Heart left ventricle (tissue), 16 donors: ENCODE data around the gene KRT1. TPM values are rescaled to one million over a fixed set of nuclear protein-coding genes. Genes with fewer than 3 reads are reported as not detected.

Experiments
- ATAC-seq, 4 donors: fragments of 200-7000 bp; cut with Tn5 transposase; one replicate each; pipeline ENCODE4 v1.9.1; 2020 to 2022; ENCODE audit warnings: moderate library complexity in 4 of 4, mild to moderate bottlenecking in 3 of 4, moderate number of reproducible peaks in 1 of 4
- DNase-seq, 5 donors: peaks; one replicate each; pipeline ENCODE4 v3.0.0-alpha.2; 2020
- H3K27ac ChIP-seq, 12 donors: fragments of 200-600 bp; sonication (generic) in 4 of 12; one replicate each; pipeline versions ENCODE4 v1.5.0 to v1.8.0; 2016 to 2022; ENCODE audit warnings: mild to moderate bottlenecking in 2 of 12
- H3K27me3 ChIP-seq, 9 donors: fragments of 200-600 bp; sonication (generic) in 2 of 9; one replicate each; pipeline versions ENCODE4 v1.5.1 to v1.8.0; 2016 to 2022; ENCODE audit warnings: mild to moderate bottlenecking in 3 of 9
- H3K36me3 ChIP-seq, 9 donors: fragments of 200-600 bp; sonication (generic) in 2 of 9; one replicate each; pipeline versions ENCODE4 v1.5.0 to v1.8.0; 2018 to 2022; ENCODE audit warnings: mild to moderate bottlenecking in 2 of 9
- H3K4me1 ChIP-seq, 12 donors: fragments of 200-600 bp; sonication (generic) in 4 of 12; one replicate each; pipeline versions ENCODE4 v1.5.0 to v1.8.0; 2016 to 2022; ENCODE audit warnings: mild to moderate bottlenecking in 3 of 12
- H3K4me3 ChIP-seq, 12 donors: fragments of 200-600 bp; sonication (generic) in 4 of 12; one replicate each; pipeline versions ENCODE4 v1.5.0 to v1.8.0; 2017 to 2022; ENCODE audit warnings: mild to moderate bottlenecking in 9 of 12, moderate library complexity in 4 of 12
- H3K9me3 ChIP-seq, 12 donors: fragments of 200-600 bp; sonication (generic) in 4 of 12; one replicate each; pipeline versions ENCODE4 v1.5.0 to v1.8.0; 2016 to 2022; ENCODE audit warnings: mild to moderate bottlenecking in 1 of 12
- POLR2A ChIP-seq, 2 donors: fragments of 450-650 bp; IDR thresholded peaks; one replicate each; pipeline ENCODE4 v1.6.1; 2017; ENCODE audit warnings: antibody characterized with exemption in 2 of 2, mild to moderate bottlenecking in 2 of 2, moderate library complexity in 2 of 2
- WGBS, 4 donors: extraction: QIAGEN DNeasy Blood & Tissue Kit in 2 of 4; methylation state at CpG; one replicate each; pipeline versions ENCODE4 v1.1.5 to v1.1.7; 2013 to 2018; 5-methylcytosine and 5-hydroxymethylcytosine counted together
- intact Hi-C, 10 donors: fragments of 100-400 bp; cut with DNase I; formaldehyde crosslinking; loops; one replicate each; pipeline versions ENCODE4 v1.11.1 to v1.14.2; 2022
- polyA plus RNA-seq, 2 donors: library from polyadenylated mRNA; stranded (reverse); fragments of 200-250 nt; gene quantifications; one replicate each; pipeline ENCODE4 v1.2.3, GENCODE V29; 2013
- total RNA-seq, 9 donors: library from RNA; depleted of rRNA in 2 of 9; stranded (reverse); fragments of >200 nt in 2 of 9; fragmentation: NEBNext Ultra II Directional in 3 of 9; extraction: Animal tissue kit (Norgen Biotek cat#: 25700) in 3 of 9; gene quantifications; one replicate each; pipeline versions ENCODE4 v1.1.0 to v1.2.4, GENCODE V29; 2016 to 2023
- TF ChIP-seq, protein P1 (sequence below), 12 donors: fragments of 200-600 bp; sonication (generic) in 4 of 12; IDR thresholded peaks; one replicate each; pipeline versions ENCODE4 v1.5.0 to v1.8.0; 2018 to 2022; ENCODE audit warnings: antibody characterized with exemption in 12 of 12, mild to moderate bottlenecking in 5 of 12
- donor health status: ischemic (EF 13 %, LVEDD 7.1; RV severe dilation, severe dysfunction).
- donor health status: healthy with polysubstance abuse.
- donor health status: DM: no; HTN: yes; CAD: no.
- donor health status: DM: no; HTN: no; CAD: no.
- donor health status: ischemic (EF 25% LVEDD 6.9; RV normal size, moderate dysfunction).
- donor health status: ischemic (EF 25% LVEDD 5.7; RV mildly dilated, moderate dysfunction).
- donor health status: healthy.
- donor health status: DM: yes; HTN: yes; CAD: no.
- donor health status: ischemic (EF 35%, LVEDD 5.7; RV mildly dilated, moderate dysfunction).
- donor health status: nonischemic (EF 11% LVEDD 7.7; RV severe dilation, severe dysfunction).
- donor health status: DM: yes; HTN: yes; CAD: no.
- donor health status: PGD.
- donor health status: ischemic (EF 29% LVEDD 5.4; RV normal size, mild dysfunction).
- donor health status: nonischemic (EF 23%, LVEDD 6.1; RV moderate dilation, normal function).

Gene KRT1
- total and polyA plus RNA-seq, 11 donors: 0.35 TPM; not detected in 10

DNA sequence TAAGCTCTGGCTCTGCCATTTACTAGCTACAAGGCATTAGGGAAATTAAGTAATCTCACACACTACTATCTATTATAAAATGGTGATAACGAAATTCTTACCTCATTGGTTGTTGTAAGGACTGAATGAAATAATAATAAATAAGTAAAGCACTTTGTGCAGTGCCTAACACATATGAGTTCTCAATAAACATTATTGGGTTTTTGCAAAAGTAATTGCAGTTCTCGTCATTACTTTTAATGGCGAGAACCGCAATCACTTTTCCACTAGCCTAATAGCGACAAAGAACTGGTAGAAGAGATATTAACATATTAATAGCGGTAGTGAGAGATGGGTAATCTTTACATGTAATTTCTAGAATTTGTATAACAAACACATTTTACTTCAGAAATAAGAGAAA, 13.9 kb upstream of the KRT1 start:
- no peak for ATAC-seq
- Histone ChIP-seq H3K27me3 (peaks cover 9 to 46% (median 22%) of the 10 kb centered on the region in 9 donors), H3K4me1 (peaks cover 0 to 19% (median 7%) of the 10 kb centered on the region in 12 donors), H3K27ac (no peak overlapping the region), H3K4me3 (no peak overlapping the region), H3K36me3 (no peaks in the 10 kb centered on the region), H3K9me3 (no peaks in the 10 kb centered on the region)
- TF ChIP-seq, protein P1, sequence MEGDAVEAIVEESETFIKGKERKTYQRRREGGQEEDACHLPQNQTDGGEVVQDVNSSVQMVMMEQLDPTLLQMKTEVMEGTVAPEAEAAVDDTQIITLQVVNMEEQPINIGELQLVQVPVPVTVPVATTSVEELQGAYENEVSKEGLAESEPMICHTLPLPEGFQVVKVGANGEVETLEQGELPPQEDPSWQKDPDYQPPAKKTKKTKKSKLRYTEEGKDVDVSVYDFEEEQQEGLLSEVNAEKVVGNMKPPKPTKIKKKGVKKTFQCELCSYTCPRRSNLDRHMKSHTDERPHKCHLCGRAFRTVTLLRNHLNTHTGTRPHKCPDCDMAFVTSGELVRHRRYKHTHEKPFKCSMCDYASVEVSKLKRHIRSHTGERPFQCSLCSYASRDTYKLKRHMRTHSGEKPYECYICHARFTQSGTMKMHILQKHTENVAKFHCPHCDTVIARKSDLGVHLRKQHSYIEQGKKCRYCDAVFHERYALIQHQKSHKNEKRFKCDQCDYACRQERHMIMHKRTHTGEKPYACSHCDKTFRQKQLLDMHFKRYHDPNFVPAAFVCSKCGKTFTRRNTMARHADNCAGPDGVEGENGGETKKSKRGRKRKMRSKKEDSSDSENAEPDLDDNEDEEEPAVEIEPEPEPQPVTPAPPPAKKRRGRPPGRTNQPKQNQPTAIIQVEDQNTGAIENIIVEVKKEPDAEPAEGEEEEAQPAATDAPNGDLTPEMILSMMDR (IDR thresholded peaks at IDR 0.05): no peak
- TF ChIP-seq POLR2A (IDR thresholded peaks at IDR 0.05): no peak
- intact Hi-C loops: no loop called here
- no peak for DNase-seq
- WGBS, 4 donors: 80 to 92% (median 91%) methylated on average over 6 of the region's 6 CpGs

DNA sequence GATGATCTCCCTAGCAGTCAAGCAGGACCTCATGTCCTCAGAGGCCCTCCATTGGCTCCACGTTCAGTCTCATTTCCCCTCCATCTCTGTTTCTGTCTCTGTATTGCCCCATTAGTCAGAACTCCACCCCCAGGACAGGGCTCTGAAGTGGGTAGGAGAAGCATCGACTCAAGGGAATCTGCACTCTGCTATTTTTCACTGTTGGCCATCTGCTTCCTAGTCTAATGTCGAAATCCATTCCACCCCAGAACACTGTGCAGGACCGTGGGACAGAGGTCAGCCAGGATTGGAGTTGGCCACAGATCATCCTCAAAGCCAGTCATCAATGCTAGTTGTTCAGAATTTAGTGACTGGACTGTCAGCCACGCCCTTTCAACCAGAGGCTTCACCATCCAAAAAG, 13.1 kb upstream of the KRT1 start:
- Histone ChIP-seq H3K4me1 (peaks cover 0 to 10% (median 4%) of the 10 kb centered on the region in 12 donors), H3K4me3 (no peak overlapping the region), H3K9me3 (no peaks in the 10 kb centered on the region), H3K27ac (no peak overlapping the region), H3K27me3 (peaks cover 9 to 54% (median 22%) of the 10 kb centered on the region in 9 donors), H3K36me3 (no peaks in the 10 kb centered on the region)
- 68 to 83% (median 75%) methylated on average over 5 of the region's 5 CpGs for WGBS, 4 donors
- ATAC-seq (no peak), DNase-seq (no peak)
- TF ChIP-seq, protein P1 (IDR thresholded peaks at IDR 0.05): no peak
- TF ChIP-seq POLR2A (IDR thresholded peaks at IDR 0.05): no peak
- intact Hi-C loops: no loop called here

DNA sequence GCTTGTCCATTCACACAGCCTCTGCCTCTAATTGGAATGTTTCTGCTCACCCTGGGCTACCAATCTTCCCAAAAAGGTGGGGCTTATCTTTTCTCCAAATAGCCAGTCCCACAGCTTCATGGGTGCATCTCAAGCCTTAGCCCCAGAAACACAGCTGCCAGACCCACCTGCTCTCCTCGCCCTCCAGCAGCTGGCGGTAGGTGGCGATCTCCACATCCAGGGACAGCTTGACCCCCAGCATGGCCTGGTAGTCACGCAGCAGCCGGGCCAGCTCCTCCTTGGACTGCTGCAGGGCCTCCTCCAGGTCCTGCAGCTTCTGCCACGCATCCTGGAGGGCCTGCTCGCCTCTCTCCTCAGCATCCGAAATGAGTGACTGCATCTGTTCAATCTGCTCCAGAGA, 12.0 kb upstream of the KRT1 start:
- no peak for DNase-seq
- no peak for ATAC-seq
- Histone ChIP-seq H3K4me1 (peaks cover 0 to 10% (median 4%) of the 10 kb centered on the region in 12 donors), H3K4me3 (no peak overlapping the region), H3K36me3 (no peaks in the 10 kb centered on the region), H3K27me3 (peaks cover 9 to 64% (median 30%) of the 10 kb centered on the region in 9 donors), H3K9me3 (no peaks in the 10 kb centered on the region), H3K27ac (no peak overlapping the region)
- WGBS, 4 donors: 70 to 83% (median 74%) methylated on average over 7 to 8 of the region's 8 CpGs
- intact Hi-C loops: no loop called here
- TF ChIP-seq, protein P1 (IDR thresholded peaks at IDR 0.05): no peak

DNA sequence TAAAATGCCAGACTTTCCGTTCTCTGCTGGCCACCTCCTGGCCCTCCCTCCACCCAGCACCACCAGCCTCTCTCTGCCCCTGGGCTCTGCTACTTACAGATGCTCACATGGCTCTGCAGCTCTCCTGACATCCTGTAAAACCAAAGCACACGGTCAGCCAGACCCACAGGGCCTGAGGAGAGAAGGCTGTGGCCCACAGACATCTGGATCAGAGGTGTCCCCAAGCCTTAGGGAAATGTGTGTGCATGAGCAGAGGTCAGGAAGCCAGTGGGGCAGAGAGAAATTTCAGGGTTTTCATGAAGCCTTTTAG, 11.6 kb upstream of the KRT1 start:
- ATAC-seq (no peak), DNase-seq (no peak)
- H3K27ac ChIP-seq: no peak overlapping the region
- peaks cover 9 to 67% (median 30%) of the 10 kb centered on the region in 9 donors for H3K27me3 ChIP-seq
- TF ChIP-seq, protein P1 (IDR thresholded peaks at IDR 0.05): no peak
- TF ChIP-seq POLR2A (IDR thresholded peaks at IDR 0.05): no peak
- H3K4me3 ChIP-seq: no peak overlapping the region
- peaks cover 0 to 10% (median 4%) of the 10 kb centered on the region in 12 donors for H3K4me1 ChIP-seq
- 55 to 62% (median 60%) methylated on average over 2 of the region's 2 CpGs for WGBS, 4 donors
- intact Hi-C loops: no loop called here
- no peaks in the 10 kb centered on the region for H3K36me3 ChIP-seq
- H3K9me3 ChIP-seq: no peaks in the 10 kb centered on the region
